ENCODE measurements around the gene PCYT1A. TPM values are rescaled to one million over a fixed set of nuclear protein-coding genes. Genes with fewer than 3 reads are reported as not detected.

The PCYT1A gene
- total and polyA plus RNA-seq, 2 donors (not counting 3 experiments of a cell fraction or from before 2014, with no cell fraction given) = 50.3 to 65.5 TPM

DNA sequence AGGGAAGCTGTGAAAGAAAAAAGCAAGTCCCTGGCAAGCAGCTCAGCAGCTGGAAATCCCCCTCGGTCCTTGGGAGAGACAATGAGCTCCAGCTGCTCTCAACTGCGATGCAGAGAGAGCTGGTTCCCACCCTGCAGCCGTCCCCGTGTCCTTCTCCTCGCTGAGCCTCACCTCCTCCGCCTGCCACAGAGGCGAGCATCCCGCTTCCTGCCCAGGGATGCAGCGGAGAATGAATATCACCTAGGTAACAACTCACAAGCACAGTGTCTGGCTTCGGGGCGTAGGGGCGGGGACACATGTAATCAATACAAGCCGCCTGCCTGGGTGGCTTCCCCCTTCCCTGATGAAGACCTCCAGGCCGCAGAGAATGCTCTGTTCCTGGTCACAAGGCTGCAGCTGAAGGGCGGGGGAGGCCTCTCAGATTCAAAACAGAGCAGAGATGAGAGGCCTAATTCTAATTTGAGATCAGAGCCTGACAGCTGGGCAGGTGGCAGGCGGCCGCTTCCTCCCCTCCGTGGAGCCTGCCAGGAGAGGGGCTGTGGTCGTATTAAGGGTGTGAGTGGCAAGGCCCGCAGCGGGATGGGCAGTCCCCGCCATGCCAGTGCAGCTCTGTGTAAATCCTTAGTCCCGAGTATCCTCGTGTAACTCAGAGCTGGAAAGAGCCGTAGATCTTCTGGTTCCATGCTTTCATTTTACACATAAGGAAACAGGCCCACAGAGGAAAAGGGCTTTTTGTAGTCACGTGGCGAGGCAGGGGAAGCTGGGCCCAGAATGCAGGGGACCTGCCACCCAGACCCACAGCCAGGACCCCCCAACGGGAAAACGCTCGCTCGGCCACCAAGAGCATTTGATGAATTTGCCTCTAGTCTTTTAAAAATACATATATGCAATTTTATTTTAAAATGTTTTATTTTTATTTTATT lies 100.6 kb downstream of the PCYT1A start:
- Histone ChIP-seq H3K9me3 (replicated peaks; ENCODE audit: control insufficient read depth, insufficient read depth, low read length) (no peaks in the 10 kb centered on the region), H3K27ac (ENCODE audit: insufficient read depth, low read depth, low read length) (no peak overlapping the region)
- dilution Hi-C loops (cut with MboI; ENCODE audit: extremely low pct_ligation_motif_present, low sequenced_read_pairs) = no loop called here

More for the DNA sequence above, 100.6 kb downstream of the PCYT1A start:
- no peaks in the 10 kb centered on the region for H3K27me3 ChIP-seq (ENCODE audit: control insufficient read depth in 2 of 2, insufficient read depth in 2 of 2, low read length in 2 of 2)
- no TSS peak for BruUV-seq (replicated peaks)
- TF ChIP-seq EZH2 (IDR thresholded peaks at IDR 0.05; ENCODE audit: borderline replicate concordance, low read depth, low read length, severe bottlenecking) (no peak), POLR2AphosphoS5 (IDR thresholded peaks at IDR 0.05; ENCODE audit: insufficient read depth, low read depth, low read length) (no peak), FOS (IDR thresholded peaks at IDR 0.05; ENCODE audit: borderline replicate concordance, insufficient read depth, low read length) (no peak), MYC (IDR thresholded peaks at IDR 0.05; ENCODE audit: low read depth, low read length) (no peak), POLR2A (IDR thresholded peaks at IDR 0.05; ENCODE audit: low read depth, low read length) (no peak), GATA2 (IDR thresholded peaks at IDR 0.05; ENCODE audit: insufficient read depth, insufficient read length, low read depth, low read length) (no peak), CTCF (IDR thresholded peaks at IDR 0.05; ENCODE audit: extremely low read depth in 1 of 2, insufficient read depth in 1 of 2, low read depth in 1 of 2, low read length in 2 of 2) (no peak), JUN (IDR thresholded peaks at IDR 0.05; ENCODE audit: borderline replicate concordance, insufficient read depth, insufficient read length, low read depth) (no peak)
- TF ChIP-seq, protein P1, sequence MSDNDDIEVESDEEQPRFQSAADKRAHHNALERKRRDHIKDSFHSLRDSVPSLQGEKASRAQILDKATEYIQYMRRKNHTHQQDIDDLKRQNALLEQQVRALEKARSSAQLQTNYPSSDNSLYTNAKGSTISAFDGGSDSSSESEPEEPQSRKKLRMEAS (IDR thresholded peaks at IDR 0.05; ENCODE audit: insufficient read depth, insufficient read length) = no peak
- no peak overlapping the region for H3K4me2 ChIP-seq (ENCODE audit: insufficient read depth, low read length)
- DNase-seq (ENCODE audit: low read depth, low spot score) (no peak), FAIRE-seq (no peak)
- CTCF ChIA-PET = interaction anchor here (0.6 to 2.3 kb wide), 3 partner anchors 11 to 190 kb away, joined by 3 to 7 read pairs (median 3); no protein-coding TSS in a partner anchor
- no peaks in the 10 kb centered on the region for H3K36me3 ChIP-seq (ENCODE audit: control insufficient read depth in 2 of 2, extremely low read depth in 1 of 2, insufficient read depth in 2 of 2, low read length in 2 of 2)
- POLR2A ChIA-PET = no interaction called here
- no peak overlapping the region for H3K4me3 ChIP-seq (replicated peaks in 1 of 3; ENCODE audit: insufficient read depth in 1 of 3, low read depth in 1 of 3, low read length in 3 of 3)
- H2AFZ ChIP-seq (ENCODE audit: low read depth, low read length) = no peak overlapping the region
- no peaks in the 10 kb centered on the region for H3K4me1 ChIP-seq (ENCODE audit: control insufficient read depth, extremely low read depth, insufficient read depth, low read length)
- no peaks in the 10 kb centered on the region for H4K20me1 ChIP-seq (replicated peaks; ENCODE audit: control insufficient read depth, extremely low read depth, insufficient read depth, low read length)
- H3K9ac ChIP-seq (replicated peaks; ENCODE audit: extremely low read depth, insufficient read depth, low read length) = no peak overlapping the region
- no peaks in the 10 kb centered on the region for H3K9me1 ChIP-seq (replicated peaks; ENCODE audit: control insufficient read depth, extremely low read depth, insufficient read depth, low read length)
- intact Hi-C loops (cut with micrococcal nuclease) = no loop called here
- no peaks in the 10 kb centered on the region for H3K79me2 ChIP-seq (ENCODE audit: control insufficient read depth, insufficient read depth, low read length)
